Astrocyte (in vitro differentiated cells and primary cell): Measurements from ENCODE around the gene ZFPM1. TPM values are rescaled to one million over a fixed set of nuclear protein-coding genes. Genes with fewer than 3 reads are reported as not detected.

Experiments used
- DNase-seq: peaks from one replicate; pipeline ENCODE4 v3.0.0-alpha.2; 2010; ENCODE audit warnings: low read depth
- FAIRE-seq: peaks from 2 replicates; lab custom pipeline; 2011; peaks lifted over from hg19 to GRCh38; lab: Jason Lieb, UNC
- H2AFZ ChIP-seq: 2 replicates; pipeline ENCODE4 v1.6.0; 2012; ENCODE audit warnings: low read depth, low read length, inconsistent platforms
- H3K27ac ChIP-seq: 2 replicates; pipeline ENCODE4 v1.5.1; 2011; ENCODE audit warnings: low read depth, low read length, inconsistent platforms
- H3K27me3 ChIP-seq: 2 replicates; pipeline ENCODE4 v1.6.0; 2011; ENCODE audit warnings: low read length, inconsistent platforms; ENCODE audit not compliant: insufficient read depth
- H3K36me3 ChIP-seq: 2 replicates; pipeline ENCODE4 v1.5.1; 2011; ENCODE audit warnings: low read length, inconsistent platforms; ENCODE audit not compliant: insufficient read depth
- H3K4me1 ChIP-seq: 2 replicates; pipeline ENCODE4 v1.5.1; 2011; ENCODE audit warnings: low read length, inconsistent platforms; ENCODE audit not compliant: insufficient read depth
- H3K4me2 ChIP-seq: 2 replicates; pipeline ENCODE4 v1.6.0; 2012; ENCODE audit warnings: low read length, inconsistent platforms
- H3K4me3 ChIP-seq: 2 replicates; pipeline ENCODE4 v1.5.1; 2011; ENCODE audit warnings: low read depth, mild to moderate bottlenecking, low read length, inconsistent platforms; ENCODE audit not compliant: insufficient read depth
- H3K79me2 ChIP-seq: 2 replicates; pipeline ENCODE4 v1.6.0; 2012; ENCODE audit warnings: mild to moderate bottlenecking, low read length, inconsistent platforms; ENCODE audit not compliant: insufficient read depth
- H3K9ac ChIP-seq: 2 replicates; pipeline ENCODE4 v1.6.0; 2012; ENCODE audit warnings: mild to moderate bottlenecking, low read length, inconsistent platforms
- H3K9me3 ChIP-seq: 2 replicates; pipeline ENCODE4 v1.5.1; 2012; ENCODE audit warnings: low read depth, mild to moderate bottlenecking, low read length, inconsistent platforms; ENCODE audit not compliant: insufficient read depth
- H4K20me1 ChIP-seq: 2 replicates; pipeline ENCODE4 v1.6.0; 2012; ENCODE audit warnings: low read length, inconsistent platforms; ENCODE audit not compliant: insufficient read depth
- H3K27ac Mint-ChIP-seq: one replicate; pipeline ENCODE4 v1.8.0; 2021; ENCODE audit warnings: mild to moderate bottlenecking, mixed read lengths; ENCODE audit not compliant: unreplicated experiment
- H3K27me3 Mint-ChIP-seq: one replicate; pipeline ENCODE4 v1.8.0; 2021; ENCODE audit warnings: low read depth, mixed read lengths; ENCODE audit not compliant: unreplicated experiment
- H3K36me3 Mint-ChIP-seq: one replicate; pipeline ENCODE4 v1.8.0; 2021; ENCODE audit warnings: low read depth, mixed read lengths; ENCODE audit not compliant: unreplicated experiment
- H3K4me1 Mint-ChIP-seq: one replicate; pipeline ENCODE4 v1.8.0; 2021; ENCODE audit warnings: low read depth, mixed read lengths; ENCODE audit not compliant: unreplicated experiment
- H3K4me3 Mint-ChIP-seq: one replicate; pipeline ENCODE4 v1.8.0; 2021; ENCODE audit warnings: mild to moderate bottlenecking, moderate library complexity, mixed read lengths; ENCODE audit not compliant: unreplicated experiment
- H3K9me3 Mint-ChIP-seq: one replicate; pipeline ENCODE4 v1.8.0; 2021; ENCODE audit warnings: mild to moderate bottlenecking, mixed read lengths; ENCODE audit not compliant: unreplicated experiment
- EZH2 ChIP-seq: IDR thresholded peaks from 2 replicates; pipeline ENCODE4 v1.6.1; 2012; ENCODE audit warnings: mild to moderate bottlenecking, low read length, inconsistent platforms; ENCODE audit not compliant: insufficient read depth
- total RNA-seq: library from RNA; stranded (reverse); gene quantifications from 2 replicates; pipeline ENCODE4 v1.2.1, GENCODE V29; 2021
- TF ChIP-seq, protein P1 (sequence below): IDR thresholded peaks from 2 replicates; pipeline ENCODE4 v1.5.1; 2011; ENCODE audit warnings: low read depth, mild to moderate bottlenecking, inconsistent platforms, low read length, moderate library complexity; ENCODE audit not compliant: insufficient read depth

ZFPM1 gene
- total RNA-seq, 1 donor from 2014 or later = 8.6 TPM

- DNase-seq (no peak), FAIRE-seq (no peak)
- H4K20me1 ChIP-seq = no peaks in the 10 kb centered on the region
- no peak overlapping the region for H2AFZ ChIP-seq
- Mint-ChIP-seq H3K27me3 (peaks cover 39% of the 10 kb centered on the region), H3K9me3 (peaks cover 3% of the 10 kb centered on the region), H3K4me3 (no peak overlapping the region), H3K4me1 (no peaks in the 10 kb centered on the region), H3K27ac (no peak overlapping the region), H3K36me3 (no peaks in the 10 kb centered on the region)
- TF ChIP-seq, protein P1, sequence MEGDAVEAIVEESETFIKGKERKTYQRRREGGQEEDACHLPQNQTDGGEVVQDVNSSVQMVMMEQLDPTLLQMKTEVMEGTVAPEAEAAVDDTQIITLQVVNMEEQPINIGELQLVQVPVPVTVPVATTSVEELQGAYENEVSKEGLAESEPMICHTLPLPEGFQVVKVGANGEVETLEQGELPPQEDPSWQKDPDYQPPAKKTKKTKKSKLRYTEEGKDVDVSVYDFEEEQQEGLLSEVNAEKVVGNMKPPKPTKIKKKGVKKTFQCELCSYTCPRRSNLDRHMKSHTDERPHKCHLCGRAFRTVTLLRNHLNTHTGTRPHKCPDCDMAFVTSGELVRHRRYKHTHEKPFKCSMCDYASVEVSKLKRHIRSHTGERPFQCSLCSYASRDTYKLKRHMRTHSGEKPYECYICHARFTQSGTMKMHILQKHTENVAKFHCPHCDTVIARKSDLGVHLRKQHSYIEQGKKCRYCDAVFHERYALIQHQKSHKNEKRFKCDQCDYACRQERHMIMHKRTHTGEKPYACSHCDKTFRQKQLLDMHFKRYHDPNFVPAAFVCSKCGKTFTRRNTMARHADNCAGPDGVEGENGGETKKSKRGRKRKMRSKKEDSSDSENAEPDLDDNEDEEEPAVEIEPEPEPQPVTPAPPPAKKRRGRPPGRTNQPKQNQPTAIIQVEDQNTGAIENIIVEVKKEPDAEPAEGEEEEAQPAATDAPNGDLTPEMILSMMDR = no peak
- TF ChIP-seq EZH2 = no peak
- no peak overlapping the region for H3K4me2 ChIP-seq
- H3K4me3 ChIP-seq = no peak overlapping the region
- H3K27ac ChIP-seq = no peak overlapping the region
- no peak overlapping the region for H3K9ac ChIP-seq
- H3K4me1 ChIP-seq = no peaks in the 10 kb centered on the region
- H3K27me3 ChIP-seq = peaks cover 20% of the 10 kb centered on the region
- H3K36me3 ChIP-seq = no peaks in the 10 kb centered on the region
- H3K79me2 ChIP-seq = no peaks in the 10 kb centered on the region
- no peaks in the 10 kb centered on the region for H3K9me3 ChIP-seq
Measured at GRCh38 chr16:88553739-88554138, 100.7 kb downstream of the ZFPM1 start.

DNA sequence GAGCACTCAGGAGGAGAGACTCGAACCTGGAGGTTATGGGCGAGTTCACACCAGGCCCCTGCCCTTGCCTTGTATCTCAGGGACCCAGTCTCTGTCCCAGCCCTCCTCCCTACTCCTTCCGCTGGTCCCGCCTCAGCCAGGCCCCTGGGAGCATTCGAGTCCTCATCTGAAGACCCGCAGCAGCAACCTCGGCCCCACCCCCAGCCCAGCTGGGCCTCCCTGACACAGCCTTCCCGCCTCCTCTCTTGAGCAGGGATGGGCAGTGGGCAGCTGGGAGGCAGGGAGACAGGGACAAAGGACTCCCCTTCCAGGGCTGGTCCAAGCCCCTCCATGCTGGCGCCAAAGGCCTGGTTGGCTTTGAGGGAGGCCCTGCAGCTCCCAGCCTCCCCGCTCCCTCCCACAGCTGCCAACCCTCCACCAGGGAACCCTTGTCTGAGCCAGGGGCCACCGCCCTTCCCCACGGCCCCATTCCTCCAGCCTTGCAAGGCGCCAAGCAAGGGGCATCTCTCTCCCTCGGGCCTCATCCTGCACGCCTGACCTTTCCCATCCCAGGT is 101.7 kb downstream of the ZFPM1 start:
- Histone ChIP-seq H3K4me2 (no peak overlapping the region), H3K4me1 (no peaks in the 10 kb centered on the region), H3K9me3 (no peaks in the 10 kb centered on the region), H3K27ac (no peak overlapping the region), H3K36me3 (no peaks in the 10 kb centered on the region), H3K4me3 (no peak overlapping the region), H2AFZ (no peak overlapping the region), H3K9ac (no peak overlapping the region), H3K79me2 (no peaks in the 10 kb centered on the region), H3K27me3 (peaks cover 19% of the 10 kb centered on the region), H4K20me1 (no peaks in the 10 kb centered on the region)
- TF ChIP-seq, protein P1 = no peak
- TF ChIP-seq EZH2 = no peak
- FAIRE-seq (no peak), DNase-seq (no peak)
- no peaks in the 10 kb centered on the region for H3K36me3 Mint-ChIP-seq
- H3K4me1 Mint-ChIP-seq = no peaks in the 10 kb centered on the region
- peaks cover 36% of the 10 kb centered on the region for H3K27me3 Mint-ChIP-seq
- H3K4me3 Mint-ChIP-seq = no peak overlapping the region
- H3K27ac Mint-ChIP-seq = no peak overlapping the region
- H3K9me3 Mint-ChIP-seq = peaks cover 3% of the 10 kb centered on the region

DNA sequence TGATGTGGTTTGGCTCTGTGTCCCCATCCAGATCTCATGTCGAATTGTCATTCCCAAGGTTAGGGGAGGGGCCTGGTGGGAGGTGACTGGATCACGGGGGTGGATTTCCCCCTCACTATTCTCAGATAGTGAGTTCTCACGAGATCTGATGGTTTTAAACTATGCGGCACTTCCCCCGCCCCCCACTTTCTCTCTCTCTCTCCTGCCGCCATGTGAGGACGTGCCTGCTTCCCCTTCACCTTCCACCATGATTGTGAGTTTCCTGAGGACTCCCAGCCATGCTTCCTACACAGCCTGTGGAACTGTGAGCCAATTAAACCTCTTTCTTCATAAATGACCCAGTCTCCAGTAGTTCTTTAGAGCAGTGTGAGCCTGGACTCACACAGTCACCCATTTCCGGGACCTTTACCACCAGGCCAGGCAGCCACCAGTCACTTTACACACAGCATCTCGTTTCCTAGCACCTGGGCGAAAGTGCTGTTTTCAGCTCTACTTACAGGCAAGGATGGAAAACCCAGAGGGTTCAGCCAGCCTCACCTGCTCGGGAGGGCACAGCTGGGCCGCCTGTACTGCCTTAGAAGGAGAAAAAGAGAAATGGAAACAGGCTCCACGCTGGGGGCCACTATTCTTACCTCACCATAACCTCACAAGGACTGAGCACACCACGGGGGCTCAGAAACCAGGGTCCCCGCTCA is 103.4 kb downstream of the ZFPM1 start:
- Histone ChIP-seq H3K27ac (no peak overlapping the region), H3K9me3 (no peaks in the 10 kb centered on the region), H3K79me2 (no peaks in the 10 kb centered on the region), H2AFZ (no peak overlapping the region), H3K9ac (no peak overlapping the region), H3K4me1 (no peaks in the 10 kb centered on the region), H4K20me1 (peaks cover 1% of the 10 kb centered on the region), H3K27me3 (peaks cover 19% of the 10 kb centered on the region), H3K4me3 (no peak overlapping the region), H3K4me2 (no peak overlapping the region), H3K36me3 (no peaks in the 10 kb centered on the region)
- Mint-ChIP-seq H3K27ac (no peak overlapping the region), H3K9me3 (peaks cover 3% of the 10 kb centered on the region), H3K4me1 (no peaks in the 10 kb centered on the region), H3K27me3 (peaks cover 34% of the 10 kb centered on the region), H3K36me3 (no peaks in the 10 kb centered on the region), H3K4me3 (no peak overlapping the region)
- TF ChIP-seq EZH2 = no peak
- TF ChIP-seq, protein P1 = no peak
- no peak for FAIRE-seq
- no peak for DNase-seq
